ENCODE measurements around the gene MMP28.

DNA sequence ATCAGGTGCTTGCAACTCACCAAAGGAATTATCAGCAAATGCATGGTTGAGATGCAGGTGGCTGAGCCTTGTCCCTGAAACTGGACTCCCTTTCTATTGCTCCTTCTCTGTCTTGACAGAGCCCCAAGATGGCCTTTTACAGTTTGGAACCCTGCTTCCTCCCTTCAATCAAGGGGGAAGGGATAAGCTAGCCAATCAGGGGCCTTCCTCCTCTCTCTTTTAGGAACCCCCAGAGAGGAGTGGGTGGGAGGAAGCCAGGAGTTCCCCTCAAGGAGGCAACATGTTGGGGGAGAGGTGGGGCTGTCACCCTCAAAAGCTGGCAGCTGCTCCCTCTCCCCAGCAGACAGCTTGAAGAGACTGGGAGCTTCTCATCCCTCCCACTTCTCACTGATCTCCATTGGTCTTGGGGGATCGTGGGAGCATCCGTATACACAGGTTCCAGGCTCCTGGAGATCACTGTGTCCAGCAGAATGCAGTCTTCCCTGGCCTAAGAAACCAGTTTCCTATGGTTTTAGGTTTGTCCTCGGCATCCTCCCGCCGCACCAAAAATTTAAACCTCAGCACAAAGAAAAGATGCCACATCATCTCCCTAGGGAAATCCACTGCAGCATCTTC is 56.8 kb downstream of the MMP28 start:
- TF ChIP-seq YY1 (IDR thresholded peaks at IDR 0.05; ENCODE audit: insufficient read depth, insufficient read length) (no peak), ZNF274 (IDR thresholded peaks at IDR 0.05; ENCODE audit: low read depth, low read length) (no peak), SUZ12 (IDR thresholded peaks at IDR 0.05; ENCODE audit: extremely low read depth, insufficient read depth, insufficient read length) (no peak)

Data from NT2/D1 (cell line).